HG03097 (cell line): ENCODE results near the gene FRMD5.

Experiments
- ATAC-seq: cut with Tn5 transposase; IDR thresholded peaks from one replicate; pipeline ENCODE4 v1.9.1; 2021; ENCODE audit not compliant: unreplicated experiment, low FRiP score

Gene FRMD5

DNA sequence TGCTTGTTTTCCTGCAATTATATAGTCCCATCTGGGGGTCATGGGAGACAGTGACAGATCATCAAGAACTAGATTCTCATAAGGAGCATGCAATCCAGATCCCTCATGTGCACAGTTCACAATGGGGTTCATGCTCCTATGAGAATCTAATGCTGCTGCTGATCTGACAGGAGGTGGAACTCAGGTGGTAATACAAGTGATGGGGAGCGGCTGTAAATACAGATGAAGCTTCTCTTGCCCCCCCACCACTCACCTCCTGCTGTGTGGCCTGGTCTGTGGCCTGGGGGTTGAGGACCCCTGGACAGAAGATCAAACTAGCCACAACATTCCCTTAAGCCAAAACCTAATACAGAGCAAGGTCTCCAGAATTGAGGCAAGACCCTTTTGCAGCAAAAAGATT lies 207.1 kb downstream of the FRMD5 start:
- no peak for ATAC-seq

DNA sequence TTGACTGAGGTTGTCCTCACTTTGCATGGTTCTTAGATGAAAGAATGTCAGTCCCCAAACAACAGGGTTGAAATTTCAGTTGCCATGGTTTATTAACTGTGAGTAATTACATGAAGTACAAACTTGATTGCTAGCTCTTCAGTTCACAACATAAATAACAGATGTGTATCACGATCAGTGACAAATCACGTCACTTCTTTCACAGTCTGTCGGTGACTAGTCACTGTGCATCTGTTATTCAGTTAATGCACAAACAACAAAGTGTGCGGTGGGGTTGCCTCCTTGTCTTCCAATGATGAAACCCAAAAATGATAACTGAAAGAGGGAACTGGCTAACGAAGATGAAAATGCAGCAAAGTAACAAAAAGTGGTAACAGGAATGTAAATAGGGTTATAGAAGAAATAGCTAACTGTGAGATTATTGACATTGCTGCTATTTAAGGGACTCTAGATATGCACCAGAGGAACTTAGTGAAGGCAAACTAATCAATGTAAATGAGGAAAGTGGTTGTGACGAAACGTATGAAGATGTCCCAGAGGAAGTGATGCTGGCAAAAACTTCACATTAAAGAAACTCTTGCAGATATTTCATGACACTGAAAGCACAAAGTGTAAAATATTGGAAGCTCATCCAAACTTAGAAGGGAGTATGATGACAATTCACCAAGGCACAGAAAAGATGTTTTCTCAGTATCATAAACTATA lies 208.9 kb downstream of the FRMD5 start:
- no peak for ATAC-seq

DNA sequence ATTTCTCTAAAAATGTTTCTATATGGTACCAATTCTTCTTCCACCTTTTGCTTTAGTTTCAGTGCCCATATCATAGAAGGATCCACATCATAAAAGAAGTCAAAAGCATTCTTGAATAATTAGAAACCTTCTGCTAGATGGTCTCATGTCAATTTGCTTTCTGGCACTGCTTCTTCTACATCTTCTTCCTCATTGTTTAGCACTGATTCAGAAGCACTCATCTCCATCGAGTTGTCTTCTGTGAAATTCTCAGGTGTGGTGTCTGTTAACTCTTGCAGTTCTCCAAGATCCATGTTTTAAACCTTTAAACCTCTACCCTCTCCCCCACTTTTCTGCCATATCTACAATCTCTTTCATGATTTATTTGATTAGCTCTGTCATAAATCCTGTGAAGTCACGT lies 213.5 kb downstream of the FRMD5 start:
- no peak for ATAC-seq

DNA sequence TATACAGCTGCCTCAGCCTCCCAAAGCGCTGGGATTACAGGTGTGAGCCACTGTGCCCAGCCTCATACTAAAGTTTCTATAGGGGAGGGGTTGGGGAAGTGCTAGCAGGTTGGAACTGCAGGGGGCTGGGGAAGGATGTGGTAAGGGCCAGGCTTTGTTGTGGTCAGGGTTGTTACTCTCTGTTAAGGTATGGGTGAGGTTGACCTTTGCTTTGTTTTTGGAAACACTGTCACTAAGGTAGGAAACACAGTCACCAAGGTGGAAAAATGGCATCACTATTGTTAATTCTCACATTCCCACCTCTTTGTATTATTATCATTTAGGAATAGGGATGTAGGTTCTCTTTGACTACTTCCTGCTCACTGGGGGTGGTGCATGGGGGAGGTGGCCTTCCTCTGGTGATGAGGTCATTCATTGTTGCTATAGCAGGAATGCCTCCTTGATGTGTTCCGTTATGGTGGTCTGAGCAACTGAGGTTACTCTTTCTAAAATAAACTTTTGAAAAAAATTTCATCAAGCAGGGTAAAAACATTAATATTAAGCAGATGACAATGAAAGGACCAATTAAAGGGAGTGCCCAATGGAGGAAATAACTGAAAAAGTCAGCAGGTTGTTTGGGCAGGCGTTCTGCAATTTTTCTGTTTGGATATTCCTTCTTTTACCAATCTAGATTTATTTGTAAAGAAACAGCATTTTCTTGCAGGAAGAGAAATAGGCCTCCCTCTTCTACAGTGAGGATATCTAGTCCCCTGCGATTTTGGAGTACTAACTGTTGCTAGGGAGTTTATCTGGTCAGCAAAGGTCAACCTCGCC lies 217.8 kb downstream of the FRMD5 start:
- no peak for ATAC-seq

DNA sequence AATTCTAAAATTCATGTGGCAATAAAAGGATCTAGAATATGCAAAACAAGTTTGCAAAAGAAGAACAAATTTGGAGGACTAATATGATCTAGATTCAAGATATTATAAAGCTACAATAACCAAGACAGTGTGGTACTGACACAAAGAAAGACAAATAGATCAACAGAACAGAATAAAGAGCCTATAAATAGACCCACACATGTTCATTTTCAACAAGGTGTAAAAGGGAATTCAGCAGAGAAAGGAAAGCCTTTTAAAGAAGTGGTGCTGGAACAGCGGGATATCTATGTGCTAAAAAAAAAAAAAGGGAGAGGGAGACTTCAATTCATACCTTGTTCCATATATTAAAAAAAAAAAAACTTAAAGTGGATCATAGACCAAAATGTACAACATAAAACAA lies 219.3 kb downstream of the FRMD5 start:
- no peak for ATAC-seq

DNA sequence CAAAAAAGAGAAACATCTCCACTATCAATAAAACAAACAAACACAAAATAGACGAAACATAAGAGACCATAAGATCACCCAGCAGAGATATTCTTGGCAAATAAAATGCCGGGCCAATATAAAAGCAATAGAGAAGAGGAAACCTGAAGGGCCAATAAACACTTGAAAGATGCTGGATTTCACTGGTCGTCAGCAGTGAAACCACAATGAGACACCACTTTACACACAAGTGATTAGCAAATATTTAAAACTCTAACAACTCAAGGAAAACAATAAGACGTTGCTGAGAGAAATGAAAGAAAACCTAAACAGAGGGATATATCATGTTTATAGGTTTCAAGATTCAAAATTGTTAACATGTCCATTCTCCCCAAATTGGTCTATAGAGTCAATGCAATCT lies 219.7 kb downstream of the FRMD5 start:
- ATAC-seq = no peak

DNA sequence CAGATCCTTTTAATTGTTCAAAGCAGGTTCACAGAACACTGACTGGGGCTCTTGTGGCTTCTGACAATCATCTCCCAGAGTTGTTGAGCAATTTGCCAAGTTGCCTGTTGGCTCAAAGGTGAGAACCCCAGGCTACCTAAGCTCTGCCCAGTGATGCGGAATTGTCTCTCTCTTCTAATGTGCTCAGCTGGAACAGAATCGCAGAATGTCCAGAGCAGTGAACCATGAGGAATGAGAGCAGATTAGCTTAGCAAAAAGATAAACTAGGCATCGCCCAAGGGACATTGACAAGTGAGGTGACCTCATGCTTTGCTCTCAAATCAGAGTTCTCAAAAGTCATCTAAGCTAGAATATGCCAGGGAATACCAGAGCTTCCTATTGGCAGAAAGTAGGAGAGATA lies 220.2 kb downstream of the FRMD5 start:
- peak; percentile 64 for ATAC-seq

DNA sequence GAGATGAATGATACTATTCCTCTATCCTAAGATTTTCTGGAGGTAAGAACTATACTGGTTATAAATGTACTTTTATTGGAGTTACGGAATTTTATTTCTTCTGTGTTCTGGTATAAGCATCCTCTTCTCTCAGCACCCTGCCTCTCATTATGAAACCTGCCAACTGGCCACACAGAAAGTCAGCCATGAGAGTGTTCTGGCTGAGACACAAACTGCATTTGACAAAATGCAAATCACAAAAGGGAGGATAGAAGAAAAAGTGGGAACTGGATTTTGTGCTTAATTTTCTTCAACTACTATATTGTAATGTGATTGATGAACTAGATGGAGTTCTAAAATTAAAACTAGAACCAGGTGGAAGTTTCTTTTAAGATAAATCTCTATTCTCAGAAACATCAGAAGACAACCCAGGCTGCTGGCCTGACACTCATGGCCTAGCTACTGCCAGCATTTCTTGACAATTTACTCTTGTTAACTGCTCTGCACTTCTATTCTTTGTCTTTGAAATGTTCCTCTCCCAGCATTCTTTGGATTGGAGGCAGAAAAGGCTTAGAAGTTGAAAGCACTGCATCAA lies 225.2 kb downstream of the FRMD5 start:
- ATAC-seq = no peak

DNA sequence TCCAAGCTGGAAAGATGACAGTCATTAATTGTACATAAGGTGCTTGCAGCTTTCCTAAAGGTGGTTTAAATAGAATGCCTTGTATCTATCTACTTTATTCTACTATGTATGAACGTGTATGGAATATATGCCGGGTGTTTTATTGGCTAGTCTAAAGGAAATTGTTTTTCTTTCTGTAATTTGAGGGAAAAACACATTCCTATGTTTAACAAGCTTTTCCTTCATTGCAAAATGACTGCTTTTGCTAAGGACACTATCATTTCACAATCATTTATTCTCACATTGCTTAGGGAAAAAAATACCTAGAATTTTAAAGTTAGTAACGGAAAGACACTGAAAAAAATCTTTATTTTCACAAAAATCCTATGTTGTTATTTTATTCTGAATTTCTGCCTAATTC lies 226.5 kb downstream of the FRMD5 start:
- no peak for ATAC-seq

DNA sequence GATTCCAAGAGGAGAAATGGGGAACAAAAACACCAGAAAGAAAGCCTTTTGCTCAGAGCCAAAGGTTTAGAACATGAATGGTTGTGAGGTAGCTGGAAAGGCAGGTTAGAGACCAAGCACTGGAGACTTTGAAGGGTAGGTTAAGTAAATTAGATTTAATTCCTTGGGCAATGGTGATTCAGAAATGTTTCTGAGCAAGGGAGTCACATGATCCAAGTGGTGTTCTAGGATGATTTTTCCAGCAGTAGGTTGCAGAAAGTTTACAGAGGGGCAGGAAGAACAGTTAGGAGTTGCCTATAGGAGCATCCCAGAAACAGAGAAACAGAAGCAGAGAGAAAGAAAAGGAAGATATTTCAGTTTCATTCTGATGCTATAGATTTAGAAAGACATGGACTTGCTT lies 228.4 kb downstream of the FRMD5 start:
- ATAC-seq = no peak

DNA sequence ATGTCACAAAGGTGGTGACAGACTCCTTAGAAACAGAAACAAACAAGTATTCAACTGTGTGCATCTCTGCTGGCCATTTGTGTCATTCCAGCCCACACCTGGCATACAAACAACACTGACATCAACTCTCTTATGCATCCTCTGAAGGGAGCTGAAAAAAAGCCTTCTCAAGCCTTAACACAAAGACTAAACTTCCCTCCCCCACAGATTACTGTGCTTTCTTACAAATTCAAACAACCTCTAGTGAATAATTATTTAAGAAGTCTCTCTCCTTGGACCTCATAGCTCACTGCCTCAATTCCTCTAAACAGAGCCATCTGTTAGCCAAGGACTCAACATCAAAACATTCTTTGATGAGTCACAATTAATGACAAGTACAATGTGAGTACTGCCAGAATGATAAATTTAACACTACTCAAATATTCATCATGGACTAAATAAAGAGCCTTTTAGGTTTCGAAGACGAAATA lies 236.2 kb downstream of the FRMD5 start:
- no peak for ATAC-seq

DNA sequence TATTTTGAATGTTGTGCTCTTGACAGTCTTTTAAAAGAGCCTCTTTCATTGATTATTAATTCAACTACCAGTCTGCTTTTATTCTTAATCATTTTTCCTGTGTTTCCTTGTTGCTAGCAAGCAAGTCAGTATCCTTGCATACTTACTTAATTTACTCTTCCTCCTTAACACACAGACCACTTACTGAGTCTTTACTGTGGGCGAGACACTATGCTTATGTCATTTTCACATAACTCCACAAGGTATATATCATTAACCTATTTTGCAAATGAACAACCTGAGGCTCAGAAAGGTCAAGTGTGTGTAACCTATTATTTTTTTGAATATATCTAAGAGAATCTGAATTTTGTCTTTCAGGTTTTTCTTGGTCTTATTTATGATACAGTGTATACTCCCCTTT lies 237.3 kb downstream of the FRMD5 start:
- ATAC-seq = peak; percentile 69

DNA sequence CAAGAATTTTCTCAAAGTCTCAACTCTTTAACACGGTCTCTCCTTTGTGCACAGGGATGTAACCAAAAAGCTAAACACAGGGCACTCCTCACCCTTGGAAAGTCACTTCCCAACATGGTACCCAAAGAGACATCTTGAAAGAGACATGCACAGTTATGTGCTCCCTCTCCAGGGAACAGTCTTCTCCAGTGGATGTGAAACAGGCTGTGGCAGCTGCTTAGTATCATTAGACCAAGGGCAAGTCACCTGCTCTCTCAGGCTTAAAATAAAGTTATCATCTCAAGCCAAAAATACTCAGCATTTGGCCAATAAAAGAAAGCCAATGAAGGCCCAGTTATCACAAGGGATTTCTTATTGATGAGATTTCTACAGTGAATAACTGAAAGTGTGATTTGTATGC lies 239.9 kb downstream of the FRMD5 start:
- ATAC-seq = no peak

DNA sequence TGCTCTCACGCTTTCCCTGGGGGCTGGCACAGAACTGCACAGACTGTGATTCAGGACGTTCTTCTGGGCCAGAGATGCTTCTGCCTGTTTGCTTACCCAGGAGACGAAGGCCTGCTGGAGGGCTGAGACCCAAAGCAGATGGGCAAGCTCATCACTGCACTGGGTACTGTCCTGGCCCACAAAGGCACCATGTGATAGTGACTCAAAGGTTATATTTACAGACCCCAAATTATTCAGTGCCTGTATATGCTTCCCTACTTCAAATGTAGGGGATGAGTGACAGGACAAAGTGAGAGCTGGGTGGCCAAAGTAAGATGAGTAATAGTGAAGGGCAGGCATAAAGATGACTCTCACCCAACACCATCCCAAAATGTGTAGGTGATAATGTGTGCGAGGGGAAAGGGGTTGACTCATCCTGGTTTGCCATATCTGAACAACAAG lies 240.9 kb downstream of the FRMD5 start:
- ATAC-seq = no peak

DNA sequence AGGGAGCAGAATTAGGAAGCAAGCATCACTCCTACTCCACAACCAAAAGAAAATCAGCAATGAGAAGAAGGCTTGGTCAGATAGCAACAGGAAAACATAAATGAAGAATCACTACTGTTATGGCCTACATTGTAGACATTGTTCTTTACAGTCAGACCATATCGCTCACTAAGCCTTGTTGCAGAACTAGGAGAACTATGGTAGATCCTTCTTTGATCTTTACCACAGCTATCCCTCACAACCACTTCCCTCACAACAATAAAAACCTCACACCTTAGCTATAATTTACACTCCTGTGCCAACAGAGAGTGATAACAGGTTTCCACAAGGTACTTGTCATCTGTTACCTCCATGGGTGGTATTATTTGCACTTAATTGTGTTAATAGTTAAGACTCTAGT lies 241.7 kb downstream of the FRMD5 start:
- ATAC-seq = no peak

DNA sequence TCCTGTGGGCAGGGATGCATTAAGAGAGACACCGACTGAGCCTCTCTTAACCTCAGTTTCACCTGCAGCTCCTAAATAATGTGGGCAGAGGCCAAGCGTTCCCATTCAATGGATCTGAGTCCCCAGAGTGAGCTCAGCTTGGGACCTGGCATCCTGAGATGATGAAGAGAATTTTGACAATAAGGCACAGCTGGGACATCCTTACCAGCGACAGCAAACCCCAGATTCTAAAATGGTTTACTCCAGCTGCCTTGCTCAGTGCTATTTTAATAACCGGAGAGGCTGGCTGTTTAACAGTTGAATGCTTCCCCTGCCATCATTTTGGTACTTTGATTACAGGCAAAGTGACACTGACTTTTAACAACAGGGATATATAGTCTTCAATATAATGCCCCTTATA lies 244.5 kb downstream of the FRMD5 start:
- no peak for ATAC-seq

DNA sequence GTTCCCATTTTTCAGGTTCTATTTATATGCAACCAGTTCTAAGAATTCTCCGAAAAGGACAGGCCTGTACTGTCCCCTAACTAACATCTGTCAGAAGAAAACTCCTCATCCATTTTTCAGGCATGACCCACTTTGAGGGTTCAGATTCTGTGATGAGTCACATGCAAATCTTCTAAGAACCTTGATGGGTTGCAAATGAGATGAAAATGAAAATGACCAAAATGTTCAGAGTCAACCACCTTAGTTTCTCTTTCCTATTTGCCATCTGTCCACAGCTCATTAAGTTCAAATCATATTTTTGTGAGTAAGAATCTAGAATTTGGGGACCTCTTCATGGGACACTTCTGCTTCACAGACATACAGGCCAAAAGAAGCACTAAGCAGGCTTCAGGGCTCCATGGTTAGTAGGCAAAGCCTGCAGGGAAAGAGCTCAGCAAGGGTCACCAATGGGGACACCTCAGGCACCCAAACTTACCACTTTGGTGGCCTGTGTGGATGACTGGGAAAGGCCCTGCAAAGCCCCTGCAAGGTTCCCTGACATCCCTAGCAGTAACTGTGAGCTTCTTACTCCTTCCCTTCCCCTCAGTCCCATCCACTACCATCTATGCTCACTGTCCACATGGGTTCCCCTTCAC lies 246.3 kb downstream of the FRMD5 start:
- ATAC-seq = peak; percentile 74

DNA sequence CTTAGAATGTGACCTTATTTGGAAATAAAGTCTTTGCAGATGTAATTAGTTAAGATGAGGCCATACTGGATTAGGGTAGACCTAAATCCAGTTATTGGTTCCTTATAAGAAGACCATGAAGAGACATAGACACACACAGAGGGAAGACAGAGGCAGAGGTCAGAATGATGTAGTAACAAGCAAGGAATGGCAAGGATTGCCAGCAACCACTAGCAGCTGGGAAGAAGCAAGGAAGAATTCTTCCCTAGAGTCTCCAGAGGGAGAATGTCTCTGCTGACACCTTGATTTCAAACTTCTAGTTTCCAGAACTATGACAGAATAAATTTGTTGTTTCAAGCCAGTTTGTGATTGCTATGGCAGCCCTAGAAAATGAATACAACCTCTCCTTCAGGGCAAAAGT lies 251.6 kb downstream of the FRMD5 start:
- no peak for ATAC-seq

DNA sequence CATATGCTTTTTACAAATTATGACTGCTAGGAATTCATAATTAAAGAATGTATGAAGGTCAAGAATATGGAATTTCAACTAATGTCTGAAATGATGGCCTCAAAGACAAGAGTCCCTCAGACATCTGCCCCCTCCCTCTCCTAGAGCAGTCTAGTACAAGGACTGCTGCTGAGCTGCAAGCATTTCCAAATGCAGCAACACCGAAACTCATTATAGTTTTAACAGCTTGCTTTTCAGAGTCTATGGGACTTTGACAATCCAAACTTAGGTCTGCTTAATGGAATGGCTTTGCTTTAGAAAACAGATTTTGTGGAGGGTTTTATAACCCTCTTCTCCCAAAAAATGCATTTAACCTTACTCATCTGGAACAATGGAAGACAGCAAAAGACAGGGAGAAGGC lies 252.9 kb downstream of the FRMD5 start:
- no peak for ATAC-seq

DNA sequence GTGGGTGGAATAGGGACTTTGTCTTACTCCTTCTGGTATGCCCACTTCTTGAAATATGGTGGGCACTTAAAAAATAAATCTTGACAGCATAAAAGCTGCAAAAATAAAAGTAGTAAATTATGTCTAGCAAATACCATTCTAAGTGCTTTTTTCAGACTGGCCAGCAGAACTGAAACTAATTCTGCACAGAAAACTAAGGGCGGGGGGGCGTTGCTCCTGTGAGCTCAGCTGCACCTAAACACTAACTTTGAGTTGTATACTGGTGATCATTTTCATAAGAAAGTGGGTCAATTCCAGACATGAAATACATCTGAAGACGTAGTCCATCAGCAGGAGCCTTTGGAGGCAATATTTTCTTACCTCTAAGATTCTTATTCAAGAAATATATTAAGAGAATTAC lies 253.5 kb downstream of the FRMD5 start:
- ATAC-seq = no peak

DNA sequence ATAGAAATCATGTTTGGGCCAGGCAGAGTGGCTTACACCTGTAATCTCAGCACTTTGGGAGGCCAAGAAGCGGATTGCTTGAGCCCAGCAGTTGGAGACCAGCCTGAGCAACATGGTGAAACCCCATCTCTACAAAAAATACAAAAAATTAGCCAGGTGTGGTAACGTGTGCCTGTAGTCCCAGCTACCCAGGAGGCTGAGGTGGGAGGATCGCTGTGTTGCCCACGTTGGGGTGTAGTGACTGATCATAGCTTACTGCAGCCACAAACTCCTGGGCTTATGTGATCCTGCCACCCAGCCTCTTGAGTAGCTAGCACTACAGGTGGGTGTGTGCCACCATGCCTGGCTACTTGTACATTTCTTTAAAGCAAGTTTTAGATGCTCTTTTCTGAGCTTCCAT lies 254.0 kb downstream of the FRMD5 start:
- no peak for ATAC-seq
